ENCODE measurements around the gene KIAA1958. TPM values are rescaled to one million over a fixed set of nuclear protein-coding genes. Genes with fewer than 3 reads are reported as not detected.

KIAA1958 gene
- total and polyA plus RNA-seq, 2 donors (not counting 1 experiment from before 2014, with no cell fraction given): 2.4 to 15.3 TPM

GRCh38 chr9:112503170-112503569, 16.5 kb downstream of the KIAA1958 start:
- Histone ChIP-seq H3K36me3 (replicated peaks in 1 of 2; ENCODE audit: control extremely low read depth in 1 of 2, control insufficient read depth in 1 of 2, extremely low read depth in 1 of 2, insufficient read depth in 2 of 2, low read length in 1 of 2) (no peaks in the 10 kb centered on the region), H3K27ac (ENCODE audit: low read length in 2 of 2) (no peak overlapping the region), H3K9me3 (ENCODE audit: control extremely low read depth in 1 of 3, control insufficient read depth in 2 of 3, insufficient read depth in 1 of 3, low read length in 2 of 3) (no peaks in the 10 kb centered on the region), H3K9ac (ENCODE audit: low read length) (no peak overlapping the region), H3K27me3 (replicated peaks in 1 of 4; ENCODE audit: control extremely low read depth in 1 of 4, control insufficient read depth in 3 of 4, insufficient read depth in 4 of 4, low read length in 3 of 4) (no peaks in the 10 kb centered on the region), H3K4me1 (ENCODE audit: control insufficient read depth in 2 of 2, insufficient read depth in 2 of 2, low read length in 2 of 2) (no peaks in the 10 kb centered on the region), H3K4me2 (replicated peaks; ENCODE audit: low read depth, low read length, poor library complexity, severe bottlenecking) (no peak overlapping the region), H3K79me2 (ENCODE audit: control insufficient read depth, insufficient read depth, low read length) (peaks cover 31% of the 10 kb centered on the region), H2AFZ (ENCODE audit: insufficient read depth, low read depth, low read length, poor library complexity, severe bottlenecking) (no peak overlapping the region), H4K20me1 (ENCODE audit: control insufficient read depth, insufficient read depth, low read length, poor library complexity, severe bottlenecking) (no peaks in the 10 kb centered on the region), H3K4me3 (ENCODE audit: control extremely low read depth in 1 of 5, extremely low read depth in 1 of 5, insufficient read depth in 1 of 5, low read depth in 2 of 5, low read length in 4 of 5) (no peak overlapping the region)
- ATAC-seq (ENCODE audit: low read depth) (no peak), DNase-seq (no peak)
- Mint-ChIP-seq H3K4me1 (no peaks in the 10 kb centered on the region), H3K4me3 (no peak overlapping the region), H3K9me3 (ENCODE audit: insufficient read depth) (no peaks in the 10 kb centered on the region), H3K27ac (no peak overlapping the region), H3K27me3 (no peaks in the 10 kb centered on the region)
- intact Hi-C loops (cut with micrococcal nuclease): no loop called here
- TF ChIP-seq CTCF (IDR thresholded peaks at IDR 0.05): no peak
- no peak for TF ChIP-seq EZH2 (IDR thresholded peaks at IDR 0.05; ENCODE audit: borderline replicate concordance, insufficient read depth, low read depth, low read length, poor library complexity, severe bottlenecking)
- CTCF ChIA-PET: no interaction called here
- POLR2A ChIA-PET: no interaction called here
- 100% methylated on average over 5 of the region's 5 CpGs for WGBS (ENCODE audit: insufficient coverage)

GRCh38 chr9:112505086-112505485, 18.5 kb downstream of the KIAA1958 start:
- Mint-ChIP-seq H3K27me3 (no peaks in the 10 kb centered on the region), H3K4me3 (no peak overlapping the region), H3K27ac (no peak overlapping the region), H3K9me3 (ENCODE audit: insufficient read depth) (no peaks in the 10 kb centered on the region), H3K4me1 (no peaks in the 10 kb centered on the region)
- POLR2A ChIA-PET: no interaction called here
- Histone ChIP-seq H3K27ac (ENCODE audit: low read length in 2 of 2) (no peak overlapping the region), H3K4me3 (ENCODE audit: control extremely low read depth in 1 of 5, extremely low read depth in 1 of 5, insufficient read depth in 1 of 5, low read depth in 2 of 5, low read length in 4 of 5) (no peak overlapping the region), H3K36me3 (replicated peaks in 1 of 2; ENCODE audit: control extremely low read depth in 1 of 2, control insufficient read depth in 1 of 2, extremely low read depth in 1 of 2, insufficient read depth in 2 of 2, low read length in 1 of 2) (no peaks in the 10 kb centered on the region), H3K9me3 (ENCODE audit: control extremely low read depth in 1 of 3, control insufficient read depth in 2 of 3, insufficient read depth in 1 of 3, low read length in 2 of 3) (no peaks in the 10 kb centered on the region), H2AFZ (ENCODE audit: insufficient read depth, low read depth, low read length, poor library complexity, severe bottlenecking) (no peak overlapping the region), H3K4me1 (ENCODE audit: control insufficient read depth in 2 of 2, insufficient read depth in 2 of 2, low read length in 2 of 2) (no peaks in the 10 kb centered on the region), H3K9ac (ENCODE audit: low read length) (no peak overlapping the region), H3K79me2 (ENCODE audit: control insufficient read depth, insufficient read depth, low read length) (peaks cover 23% of the 10 kb centered on the region), H3K4me2 (replicated peaks; ENCODE audit: low read depth, low read length, poor library complexity, severe bottlenecking) (no peak overlapping the region), H4K20me1 (ENCODE audit: control insufficient read depth, insufficient read depth, low read length, poor library complexity, severe bottlenecking) (no peaks in the 10 kb centered on the region), H3K27me3 (replicated peaks in 1 of 4; ENCODE audit: control extremely low read depth in 1 of 4, control insufficient read depth in 3 of 4, insufficient read depth in 4 of 4, low read length in 3 of 4) (no peaks in the 10 kb centered on the region)
- ATAC-seq (ENCODE audit: low read depth) (no peak), DNase-seq (no peak)
- CTCF ChIA-PET: no interaction called here
- intact Hi-C loops (cut with micrococcal nuclease): no loop called here
- WGBS (ENCODE audit: insufficient coverage): no CpG with 5 or more reads among the region's 4 CpGs
- TF ChIP-seq EZH2 (IDR thresholded peaks at IDR 0.05; ENCODE audit: borderline replicate concordance, insufficient read depth, low read depth, low read length, poor library complexity, severe bottlenecking): no peak
- TF ChIP-seq CTCF (IDR thresholded peaks at IDR 0.05): no peak
